HepG2 (cell line): ENCODE results near the gene UQCR11. TPM values are rescaled to one million over a fixed set of nuclear protein-coding genes. Genes with fewer than 3 reads are reported as not detected.
A peak's percentile ranks its signal among the peaks of the same experiment; 100 is the strongest.

Experiments
- ATF7 ChIP-seq, 2 experiments: fragments of 450-650 bp in 1 of 2; sonication (generic) in 1 of 2; formaldehyde crosslinking in 1 of 2; IDR thresholded peaks; 2 replicates each; pipeline versions ENCODE4 v1.4.0 to v1.6.1; 2016 to 2020; ENCODE audit warnings: antibody characterized with exemption in 1 of 2, mild to moderate bottlenecking in 1 of 2, missing genetic modification reagents in 1 of 2
- FOXP1 ChIP-seq, 2 experiments: fragments of 450-650 bp in 1 of 2; IDR thresholded peaks; 2 replicates each; pipeline ENCODE4 v1.6.1; 2017 to 2018; ENCODE audit warnings: antibody characterized with exemption in 1 of 2
- HDAC2 ChIP-seq: sonication (generic); formaldehyde crosslinking; IDR thresholded peaks from 2 replicates; pipeline ENCODE4 v1.4.0; 2020; ENCODE audit warnings: missing genetic modification reagents
- HMGA1 ChIP-seq: sonication (generic); formaldehyde crosslinking; conservative IDR thresholded peaks from 2 replicates; pipeline ENCODE4 v1.4.0; 2020; ENCODE audit warnings: missing genetic modification reagents
- RBFOX2 ChIP-seq: fragments of 200-400 bp; formaldehyde crosslinking; IDR thresholded peaks from 2 replicates; pipeline ENCODE4 v1.6.1; 2017; ENCODE audit warnings: low read depth, mild to moderate bottlenecking, low read length
- REXO4 ChIP-seq: sonication (generic); formaldehyde crosslinking; IDR thresholded peaks from 2 replicates; pipeline ENCODE4 v1.8.0; 2022; ENCODE audit warnings: missing genetic modification reagents, mild to moderate bottlenecking, borderline replicate concordance
- SCMH1 ChIP-seq: sonication (generic); formaldehyde crosslinking; IDR thresholded peaks from 2 replicates; pipeline ENCODE4 v1.9.0; 2021; ENCODE audit warnings: missing genetic modification reagents, mild to moderate bottlenecking, borderline replicate concordance
- SMARCC2 ChIP-seq: fragments of 450-650 bp; IDR thresholded peaks from 2 replicates; pipeline ENCODE4 v1.6.1; 2017; ENCODE audit warnings: antibody characterized with exemption, mild to moderate bottlenecking
- U2AF2 ChIP-seq: fragments of 200-400 bp; formaldehyde crosslinking; IDR thresholded peaks from 2 replicates; pipeline ENCODE4 v1.6.1; 2017; ENCODE audit warnings: low read depth, mild to moderate bottlenecking, low read length
- ZC3H13 ChIP-seq: sonication (generic); formaldehyde crosslinking; IDR thresholded peaks from 2 replicates; pipeline ENCODE4 v1.8.1; 2023; ENCODE audit warnings: mild to moderate bottlenecking, missing genetic modification reagents, moderate library complexity
- ZFX ChIP-seq: sonication (generic); formaldehyde crosslinking; IDR thresholded peaks from 2 replicates; pipeline ENCODE4 v1.4.0; 2020; ENCODE audit warnings: mild to moderate bottlenecking, low read depth, missing genetic modification reagents, moderate library complexity
- ZNF253 ChIP-seq: sonication (generic); formaldehyde crosslinking; IDR thresholded peaks from 2 replicates; pipeline ENCODE4 v1.8.0; 2022; ENCODE audit warnings: mild to moderate bottlenecking, missing genetic modification reagents, borderline replicate concordance
- ZNF354B ChIP-seq: sonication (generic); formaldehyde crosslinking; IDR thresholded peaks from 2 replicates; pipeline ENCODE4 v1.8.0; 2022; ENCODE audit warnings: mild to moderate bottlenecking, missing genetic modification reagents
- ZNF44 ChIP-seq: sonication (generic); formaldehyde crosslinking; IDR thresholded peaks from 2 replicates; pipeline ENCODE4 v1.5.1; 2020; ENCODE audit warnings: mild to moderate bottlenecking, missing genetic modification reagents
- ZNF713 ChIP-seq: sonication (generic); formaldehyde crosslinking; IDR thresholded peaks from 2 replicates; pipeline ENCODE4 v1.4.0; 2020; ENCODE audit warnings: mild to moderate bottlenecking, missing genetic modification reagents
- polyA plus RNA-seq, 8 experiments: library from polyadenylated mRNA; depleted of rRNA in 3 of 8; stranded (reverse) in 7 of 8; unstranded in 1 of 8; fragments of >200 nt; fragmentation: Illumina TruSeq in 4 of 8; extraction: Trizol in 4 of 8; gene quantifications; 2 replicates each; pipeline versions ENCODE4 v1.2.1 to v1.2.3, GENCODE V29; 2011 to 2016; ENCODE audit warnings: low read depth in 4 of 8, missing spikeins in 1 of 8, mixed read lengths in 1 of 8; ENCODE audit not compliant: insufficient read depth in 1 of 8
- total RNA-seq, 5 experiments: library from RNA; depleted of rRNA; stranded (reverse); fragments of >200 nt; fragmentation: Illumina TruSeq; extraction: Trizol; gene quantifications; 2 replicates each; pipeline ENCODE4 v1.2.3, GENCODE V29; 2016; ENCODE audit warnings: low read depth in 1 of 5
- TF ChIP-seq, protein P1 (sequence below): sonication (generic); formaldehyde crosslinking; IDR thresholded peaks from 2 replicates; pipeline ENCODE4; 2020; ENCODE audit warnings: missing genetic modification reagents, mild to moderate bottlenecking, borderline replicate concordance
- TF ChIP-seq, protein P2 (sequence below): IDR thresholded peaks from 2 replicates; pipeline ENCODE4 v1.6.1; 2016; ENCODE audit warnings: mild to moderate bottlenecking
- TF ChIP-seq, protein P3 (sequence below): sonication (generic); formaldehyde crosslinking; IDR thresholded peaks from 2 replicates; pipeline ENCODE4 v1.9.0; 2021; ENCODE audit warnings: missing genetic modification reagents, borderline replicate concordance
- TF ChIP-seq, protein P4 (sequence below): sonication (generic); formaldehyde crosslinking; IDR thresholded peaks from 2 replicates; pipeline ENCODE4 v1.5.0; 2020; ENCODE audit warnings: mild to moderate bottlenecking, missing genetic modification reagents
- TF ChIP-seq, protein P5 (sequence below): IDR thresholded peaks from 2 replicates; pipeline ENCODE4 v1.6.1; 2012; ENCODE audit warnings: inconsistent platforms

Gene UQCR11
- total and polyA plus RNA-seq, 2 of the 13 experiments (the other 11 are each of a cell fraction or from before 2014, with no cell fraction given): 125 to 214 TPM

DNA sequence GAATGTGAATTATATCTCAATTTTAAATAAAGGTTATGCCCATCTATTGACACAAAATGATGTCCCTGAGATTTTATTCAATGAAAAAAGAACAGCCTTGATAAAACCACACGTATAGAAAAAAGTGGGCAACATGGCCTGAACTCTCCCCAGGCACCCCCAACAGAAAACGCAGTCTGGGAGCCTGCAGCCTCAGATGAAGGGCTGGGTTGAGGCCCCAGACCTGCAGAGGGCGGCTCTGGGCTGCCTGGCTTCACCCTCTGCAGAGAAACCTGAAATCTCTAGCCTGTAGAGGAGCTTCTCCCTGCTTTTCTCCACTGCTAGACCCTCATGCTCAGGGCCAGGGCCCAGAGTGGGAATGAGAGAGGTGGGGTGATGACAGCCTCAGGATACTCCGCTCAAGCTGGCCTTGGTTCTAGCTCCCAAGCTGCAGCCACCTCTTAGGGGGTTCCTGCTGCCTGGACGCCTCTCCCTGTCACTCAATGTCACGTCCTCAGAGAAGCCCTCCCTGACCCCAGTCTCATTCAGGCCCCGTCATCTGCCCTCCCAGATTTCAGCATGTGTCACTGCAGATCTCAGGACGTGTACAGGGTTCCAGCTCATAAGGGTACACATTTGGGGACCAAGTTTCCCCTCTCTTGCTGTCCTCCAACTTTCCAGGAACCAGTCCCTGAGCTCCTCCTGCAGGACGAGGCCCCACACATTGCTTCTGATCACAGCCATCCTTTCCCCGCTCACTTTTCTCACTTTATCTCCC lies 14.4 kb downstream of the UQCR11 start (continued):
- no peak for TF ChIP-seq FOXP1 (IDR thresholded peaks at IDR 0.05)
- TF ChIP-seq FOXP1 (CRISPR knock-in tag; IDR thresholded peaks at IDR 0.05): no peak
- TF ChIP-seq, protein P1, sequence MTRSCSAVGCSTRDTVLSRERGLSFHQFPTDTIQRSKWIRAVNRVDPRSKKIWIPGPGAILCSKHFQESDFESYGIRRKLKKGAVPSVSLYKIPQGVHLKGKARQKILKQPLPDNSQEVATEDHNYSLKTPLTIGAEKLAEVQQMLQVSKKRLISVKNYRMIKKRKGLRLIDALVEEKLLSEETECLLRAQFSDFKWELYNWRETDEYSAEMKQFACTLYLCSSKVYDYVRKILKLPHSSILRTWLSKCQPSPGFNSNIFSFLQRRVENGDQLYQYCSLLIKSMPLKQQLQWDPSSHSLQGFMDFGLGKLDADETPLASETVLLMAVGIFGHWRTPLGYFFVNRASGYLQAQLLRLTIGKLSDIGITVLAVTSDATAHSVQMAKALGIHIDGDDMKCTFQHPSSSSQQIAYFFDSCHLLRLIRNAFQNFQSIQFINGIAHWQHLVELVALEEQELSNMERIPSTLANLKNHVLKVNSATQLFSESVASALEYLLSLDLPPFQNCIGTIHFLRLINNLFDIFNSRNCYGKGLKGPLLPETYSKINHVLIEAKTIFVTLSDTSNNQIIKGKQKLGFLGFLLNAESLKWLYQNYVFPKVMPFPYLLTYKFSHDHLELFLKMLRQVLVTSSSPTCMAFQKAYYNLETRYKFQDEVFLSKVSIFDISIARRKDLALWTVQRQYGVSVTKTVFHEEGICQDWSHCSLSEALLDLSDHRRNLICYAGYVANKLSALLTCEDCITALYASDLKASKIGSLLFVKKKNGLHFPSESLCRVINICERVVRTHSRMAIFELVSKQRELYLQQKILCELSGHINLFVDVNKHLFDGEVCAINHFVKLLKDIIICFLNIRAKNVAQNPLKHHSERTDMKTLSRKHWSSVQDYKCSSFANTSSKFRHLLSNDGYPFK (CRISPR knock-in tag): no peak
- TF ChIP-seq ZC3H13: 0 out of 2 replicates have a peak, but pooled peaks have one; percentile 49
- TF ChIP-seq HMGA1 (CRISPR knock-in tag): no peak
- TF ChIP-seq, protein P2, sequence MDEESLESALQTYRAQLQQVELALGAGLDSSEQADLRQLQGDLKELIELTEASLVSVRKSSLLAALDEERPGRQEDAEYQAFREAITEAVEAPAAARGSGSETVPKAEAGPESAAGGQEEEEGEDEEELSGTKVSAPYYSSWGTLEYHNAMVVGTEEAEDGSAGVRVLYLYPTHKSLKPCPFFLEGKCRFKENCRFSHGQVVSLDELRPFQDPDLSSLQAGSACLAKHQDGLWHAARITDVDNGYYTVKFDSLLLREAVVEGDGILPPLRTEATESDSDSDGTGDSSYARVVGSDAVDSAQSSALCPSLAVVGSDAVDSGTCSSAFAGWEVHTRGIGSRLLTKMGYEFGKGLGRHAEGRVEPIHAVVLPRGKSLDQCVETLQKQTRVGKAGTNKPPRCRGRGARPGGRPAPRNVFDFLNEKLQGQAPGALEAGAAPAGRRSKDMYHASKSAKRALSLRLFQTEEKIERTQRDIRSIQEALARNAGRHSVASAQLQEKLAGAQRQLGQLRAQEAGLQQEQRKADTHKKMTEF: no peak
- TF ChIP-seq, protein P3, sequence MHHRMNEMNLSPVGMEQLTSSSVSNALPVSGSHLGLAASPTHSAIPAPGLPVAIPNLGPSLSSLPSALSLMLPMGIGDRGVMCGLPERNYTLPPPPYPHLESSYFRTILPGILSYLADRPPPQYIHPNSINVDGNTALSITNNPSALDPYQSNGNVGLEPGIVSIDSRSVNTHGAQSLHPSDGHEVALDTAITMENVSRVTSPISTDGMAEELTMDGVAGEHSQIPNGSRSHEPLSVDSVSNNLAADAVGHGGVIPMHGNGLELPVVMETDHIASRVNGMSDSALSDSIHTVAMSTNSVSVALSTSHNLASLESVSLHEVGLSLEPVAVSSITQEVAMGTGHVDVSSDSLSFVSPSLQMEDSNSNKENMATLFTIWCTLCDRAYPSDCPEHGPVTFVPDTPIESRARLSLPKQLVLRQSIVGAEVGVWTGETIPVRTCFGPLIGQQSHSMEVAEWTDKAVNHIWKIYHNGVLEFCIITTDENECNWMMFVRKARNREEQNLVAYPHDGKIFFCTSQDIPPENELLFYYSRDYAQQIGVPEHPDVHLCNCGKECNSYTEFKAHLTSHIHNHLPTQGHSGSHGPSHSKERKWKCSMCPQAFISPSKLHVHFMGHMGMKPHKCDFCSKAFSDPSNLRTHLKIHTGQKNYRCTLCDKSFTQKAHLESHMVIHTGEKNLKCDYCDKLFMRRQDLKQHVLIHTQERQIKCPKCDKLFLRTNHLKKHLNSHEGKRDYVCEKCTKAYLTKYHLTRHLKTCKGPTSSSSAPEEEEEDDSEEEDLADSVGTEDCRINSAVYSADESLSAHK: no peak
- no peak for TF ChIP-seq ZNF44
- TF ChIP-seq U2AF2: no peak
- no peak for TF ChIP-seq ATF7 (IDR thresholded peaks at IDR 0.05)
- TF ChIP-seq ATF7 (CRISPR knock-in tag; IDR thresholded peaks at IDR 0.05): no peak
- TF ChIP-seq ZNF354B: no peak
- TF ChIP-seq, protein P4, sequence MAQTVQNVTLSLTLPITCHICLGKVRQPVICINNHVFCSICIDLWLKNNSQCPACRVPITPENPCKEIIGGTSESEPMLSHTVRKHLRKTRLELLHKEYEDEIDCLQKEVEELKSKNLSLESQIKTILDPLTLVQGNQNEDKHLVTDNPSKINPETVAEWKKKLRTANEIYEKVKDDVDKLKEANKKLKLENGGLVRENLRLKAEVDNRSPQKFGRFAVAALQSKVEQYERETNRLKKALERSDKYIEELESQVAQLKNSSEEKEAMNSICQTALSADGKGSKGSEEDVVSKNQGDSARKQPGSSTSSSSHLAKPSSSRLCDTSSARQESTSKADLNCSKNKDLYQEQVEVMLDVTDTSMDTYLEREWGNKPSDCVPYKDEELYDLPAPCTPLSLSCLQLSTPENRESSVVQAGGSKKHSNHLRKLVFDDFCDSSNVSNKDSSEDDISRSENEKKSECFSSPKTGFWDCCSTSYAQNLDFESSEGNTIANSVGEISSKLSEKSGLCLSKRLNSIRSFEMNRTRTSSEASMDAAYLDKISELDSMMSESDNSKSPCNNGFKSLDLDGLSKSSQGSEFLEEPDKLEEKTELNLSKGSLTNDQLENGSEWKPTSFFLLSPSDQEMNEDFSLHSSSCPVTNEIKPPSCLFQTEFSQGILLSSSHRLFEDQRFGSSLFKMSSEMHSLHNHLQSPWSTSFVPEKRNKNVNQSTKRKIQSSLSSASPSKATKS: no peak; the same call in 1 of the 2 replicates
- no peak for TF ChIP-seq ZNF713 (CRISPR knock-in tag)
- TF ChIP-seq REXO4 (CRISPR knock-in tag): no peak
- no peak for TF ChIP-seq SCMH1 (CRISPR knock-in tag)
- TF ChIP-seq ZFX: peak; percentile 28; the same call in 1 of the 2 replicates
- TF ChIP-seq, protein P5, sequence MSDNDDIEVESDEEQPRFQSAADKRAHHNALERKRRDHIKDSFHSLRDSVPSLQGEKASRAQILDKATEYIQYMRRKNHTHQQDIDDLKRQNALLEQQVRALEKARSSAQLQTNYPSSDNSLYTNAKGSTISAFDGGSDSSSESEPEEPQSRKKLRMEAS: peak; percentile 35; the same call in 1 of the 2 replicates
- no peak for TF ChIP-seq HDAC2 (CRISPR knock-in tag)
- TF ChIP-seq SMARCC2: no peak
- TF ChIP-seq RBFOX2: no peak
- no peak for TF ChIP-seq ZNF253 (CRISPR knock-in tag)
